ENCODE measurements around the gene KIF1A.

KIF1A gene

DNA sequence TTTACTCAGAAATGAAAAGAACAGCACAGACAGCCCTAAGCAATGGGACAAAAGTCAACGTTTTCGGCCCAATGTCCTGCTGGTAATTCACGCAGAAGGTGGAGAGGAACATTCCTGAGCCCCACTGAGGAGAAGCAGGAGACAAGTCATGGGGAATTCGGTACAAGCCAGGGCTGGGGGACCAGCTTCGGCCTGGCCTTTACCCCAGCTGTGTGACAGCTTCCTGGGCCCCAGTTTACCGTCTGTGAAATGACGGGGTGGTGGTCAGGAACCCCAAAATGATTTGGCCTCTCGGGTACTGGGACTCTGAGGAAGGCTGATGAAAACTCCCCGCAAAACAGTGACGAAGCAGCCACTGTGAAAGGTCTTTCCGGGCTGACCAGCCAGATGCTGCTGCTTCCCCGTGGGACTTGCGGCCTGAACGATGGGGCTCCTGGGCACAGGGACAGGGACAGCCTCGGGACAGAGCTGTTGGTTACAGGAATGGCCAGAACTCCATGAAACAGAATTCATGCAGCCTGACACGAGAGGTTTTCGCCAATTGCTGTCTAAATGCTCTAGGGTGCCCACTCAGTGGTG lies 21.6 kb downstream of the KIF1A start:
- no peak for DNase-seq

DNA sequence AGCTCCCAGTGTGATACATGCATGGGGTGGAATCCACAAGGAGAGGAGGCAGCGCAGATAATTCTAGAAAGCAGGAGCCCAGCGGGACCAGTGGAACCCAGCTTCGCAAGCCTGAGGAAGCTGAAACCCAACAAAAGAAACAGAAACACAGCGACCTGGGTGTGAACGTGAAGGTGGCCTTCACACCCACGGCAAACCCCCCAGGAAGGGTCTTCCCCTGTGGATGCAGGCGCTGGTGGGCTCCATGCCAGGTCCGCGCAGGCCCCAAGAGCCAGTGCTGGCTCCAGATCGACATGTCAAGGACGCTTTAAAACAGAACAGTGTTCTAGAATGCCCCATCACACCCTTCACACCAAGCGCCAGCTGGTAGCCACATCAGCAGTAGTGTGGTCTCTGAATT lies 22.1 kb downstream of the KIF1A start:
- DNase-seq, result no peak

GRCh38 chr2:240797500-240797895 lies 22.5 kb downstream of the KIF1A start:
- no peak for DNase-seq

GRCh38 chr2:240796543-240797499 lies 23.2 kb downstream of the KIF1A start:
- DNase-seq, result no peak

GRCh38 chr2:240795916-240796510 lies 24.0 kb downstream of the KIF1A start:
- no peak for DNase-seq

DNA sequence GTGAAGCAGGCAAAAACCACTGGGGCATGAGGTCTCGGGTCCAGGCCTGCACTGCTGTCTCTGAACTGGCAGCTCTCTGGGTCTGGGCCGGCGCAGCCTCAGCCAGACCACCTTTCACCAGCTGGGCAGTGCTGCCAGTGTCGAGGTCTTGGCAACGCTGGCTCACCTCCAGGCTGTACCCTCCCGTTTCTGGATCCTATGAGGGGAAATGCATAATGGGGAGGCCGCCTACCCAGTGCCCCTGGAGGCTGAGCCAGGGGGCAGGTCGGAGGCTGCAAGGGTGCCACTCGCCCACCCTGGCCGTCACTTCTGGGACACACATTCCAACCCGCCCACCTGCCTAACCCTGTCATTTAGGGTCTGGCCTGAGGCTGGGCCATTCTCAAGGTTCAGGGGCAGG lies 24.6 kb downstream of the KIF1A start:
- DNase-seq, result no peak

DNA sequence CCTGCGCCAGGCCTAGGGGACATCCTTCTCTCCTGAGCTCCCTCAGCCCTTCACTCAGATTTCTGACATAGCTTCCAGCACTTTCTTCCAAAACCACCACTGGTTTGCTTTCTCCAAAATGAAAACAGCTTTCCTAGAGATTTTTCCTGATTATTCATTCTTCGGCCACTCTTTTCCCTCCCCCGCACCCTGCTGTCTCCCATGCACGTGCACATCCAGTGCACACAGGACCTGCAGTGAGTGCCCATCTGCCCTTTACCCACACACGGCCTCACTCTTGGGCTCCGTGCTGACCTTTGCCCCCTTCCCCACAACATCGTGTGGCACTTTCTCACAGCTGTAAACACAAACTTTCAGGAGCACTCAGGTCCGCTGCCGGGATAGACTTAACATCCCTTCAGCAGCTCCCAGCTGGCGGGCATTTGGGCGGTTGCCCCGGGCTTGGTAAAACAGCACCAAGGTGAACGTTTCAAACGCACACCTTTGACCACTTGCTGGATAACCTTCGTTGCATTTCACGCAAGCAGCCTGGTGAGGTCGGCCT lies 25.8 kb downstream of the KIF1A start:
- no peak for DNase-seq

DNA sequence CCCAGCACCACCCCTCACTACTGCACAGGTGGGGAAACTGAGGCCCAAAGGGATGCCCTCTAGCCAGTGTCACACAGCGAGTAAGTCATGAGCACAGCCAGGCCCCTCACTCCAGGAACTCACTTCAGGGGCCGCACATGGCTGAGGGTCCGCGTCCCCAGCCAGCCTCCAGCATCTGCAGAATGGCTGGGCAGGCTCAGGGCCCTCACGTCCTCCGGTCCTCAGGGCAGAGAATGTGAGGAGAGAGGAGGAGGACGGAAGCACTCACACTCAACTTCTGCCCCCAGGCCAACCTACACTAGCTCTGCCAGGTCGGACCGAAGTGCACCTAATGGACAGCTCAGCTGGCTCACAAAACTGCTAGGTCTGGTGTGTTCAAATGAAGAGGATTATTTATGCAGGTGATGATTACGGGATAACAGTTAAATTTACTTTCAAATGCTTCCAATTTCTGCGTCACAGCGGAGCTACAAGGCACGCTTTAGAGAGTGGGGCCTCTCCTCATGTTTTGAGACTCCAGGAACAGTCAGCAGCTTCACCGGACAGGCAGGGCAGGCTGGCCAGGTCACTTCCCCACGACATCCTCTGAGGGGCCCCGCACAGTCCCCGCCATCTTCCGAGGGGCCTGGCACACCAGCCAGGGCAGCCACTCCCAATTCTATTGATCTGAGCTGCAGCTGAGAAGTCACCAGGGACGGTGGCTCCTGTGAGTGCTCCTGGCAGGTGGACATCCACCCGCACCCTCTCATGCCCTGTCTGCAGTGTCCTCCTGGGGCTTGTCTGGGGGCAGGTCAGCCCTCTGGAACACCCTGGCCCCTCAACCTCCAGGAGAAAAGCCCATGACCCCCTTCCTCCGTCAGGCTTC lies 26.5 kb downstream of the KIF1A start:
- DNase-seq, result no peak

- DNase-seq, result peak; percentile 17
These were observed 27.2 kb downstream of the KIF1A start for GRCh38 chr2:240792629-240793312.

DNA sequence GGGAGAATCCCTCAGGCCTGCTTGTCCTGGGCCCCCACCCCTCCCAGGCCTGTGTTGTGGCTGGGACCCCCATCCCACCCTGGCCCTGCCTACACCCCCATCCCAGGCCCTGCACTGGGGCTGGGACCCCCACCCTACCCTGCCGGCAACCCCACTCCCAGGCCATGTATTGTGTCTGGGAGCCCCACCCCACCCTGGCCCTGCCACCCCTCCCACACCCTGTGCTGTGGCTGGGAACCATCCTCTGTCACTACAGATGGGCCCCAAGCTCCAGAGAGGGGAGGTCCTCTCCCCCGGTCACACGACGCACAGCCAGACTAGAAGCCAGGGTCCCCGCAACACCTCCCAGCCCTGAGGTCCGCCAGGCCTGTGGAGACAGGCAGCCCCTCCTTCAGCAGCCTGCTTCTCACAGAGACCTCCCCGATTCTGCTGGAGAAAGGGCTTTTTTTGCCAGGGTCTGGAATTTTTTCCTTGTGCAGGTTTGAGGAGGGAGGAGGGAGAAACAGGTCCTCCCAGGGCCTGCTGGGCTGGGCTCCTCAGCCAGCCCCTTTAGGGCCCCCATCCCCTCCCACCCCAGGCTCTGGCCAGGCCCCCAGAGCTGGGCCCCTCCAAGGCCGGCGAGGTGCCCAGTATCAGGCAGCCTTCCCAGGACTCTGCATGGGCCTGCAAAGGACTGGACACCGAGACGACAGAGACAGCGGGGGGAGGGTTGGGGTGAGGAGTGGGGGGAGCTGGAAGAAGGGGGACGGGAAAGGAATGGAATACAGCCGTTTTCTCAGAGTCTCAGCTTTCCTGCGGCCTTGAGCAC lies 28.0 kb downstream of the KIF1A start:
- DNase-seq, result no peak

DNA sequence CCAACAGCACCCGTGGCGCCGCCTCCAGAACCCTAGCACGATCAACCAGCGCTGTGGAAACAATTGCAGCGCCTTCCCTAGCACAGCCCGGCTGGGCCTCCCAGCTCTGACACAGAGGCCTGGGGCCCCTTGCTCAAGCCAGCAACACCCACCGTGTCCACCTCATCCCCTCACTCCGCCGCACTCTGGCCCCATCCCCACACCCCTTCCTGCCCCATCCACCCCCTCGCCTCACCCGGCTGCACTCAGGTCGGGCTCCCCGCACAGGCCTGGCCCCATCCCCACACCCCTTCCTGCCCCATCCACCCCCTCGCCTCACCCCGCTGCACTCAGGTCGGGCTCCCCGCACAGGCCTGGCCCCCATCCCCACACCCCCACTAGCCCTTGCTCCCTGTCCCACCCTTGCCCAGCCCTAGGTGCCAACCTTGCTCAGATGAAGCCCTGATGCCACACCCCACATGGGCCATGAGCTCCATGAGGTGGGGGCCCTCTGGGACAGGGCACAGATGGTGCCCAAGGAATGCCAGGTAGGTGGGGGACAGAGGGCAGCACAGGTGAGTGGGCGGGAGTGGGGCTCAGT lies 28.7 kb downstream of the KIF1A start:
- no peak for DNase-seq

DNA sequence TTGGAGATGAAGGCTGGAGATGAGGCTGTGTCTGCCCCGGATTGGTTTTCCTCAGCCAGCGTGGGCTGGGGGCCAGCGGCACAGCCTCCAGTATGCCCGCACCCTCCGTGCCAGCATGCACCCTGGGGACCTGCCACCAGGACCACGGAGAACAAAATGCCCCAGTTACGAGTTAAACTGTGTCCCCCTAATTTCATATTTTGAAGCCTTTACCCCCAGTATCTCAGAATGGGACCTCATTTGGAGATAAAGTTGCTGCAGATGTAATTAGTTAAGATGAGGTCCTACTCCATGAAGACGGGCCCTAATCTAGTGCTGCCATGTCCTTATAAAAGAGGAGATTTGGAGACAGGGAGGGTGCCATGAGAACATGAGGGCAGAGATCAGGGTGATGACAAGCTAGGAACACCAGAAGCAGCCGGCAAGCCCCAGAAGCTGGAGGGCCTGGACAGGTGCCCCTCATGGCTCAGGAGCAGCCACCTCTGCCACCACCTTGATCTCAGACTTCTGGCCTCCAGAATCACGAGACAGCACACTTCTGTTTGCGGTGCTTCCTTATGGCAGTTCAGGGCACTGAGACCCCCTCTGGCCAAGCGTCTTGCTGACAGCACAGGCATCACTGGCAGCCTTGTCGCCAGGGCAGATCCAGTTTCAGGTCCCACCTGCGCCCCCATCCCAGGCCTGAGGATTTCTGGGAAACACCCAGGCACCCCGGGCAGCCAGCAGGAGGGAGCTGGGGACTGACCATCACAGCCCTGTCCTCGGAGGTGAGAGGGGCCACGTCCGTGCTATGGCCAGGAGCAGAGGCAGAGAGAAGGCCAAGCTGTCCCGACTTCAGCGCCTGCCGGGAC lies 29.4 kb downstream of the KIF1A start:
- DNase-seq, result no peak

- DNase-seq, result no peak
These were observed 30.3 kb downstream of the KIF1A start for GRCh38 chr2:240789501-240790369.

DNA sequence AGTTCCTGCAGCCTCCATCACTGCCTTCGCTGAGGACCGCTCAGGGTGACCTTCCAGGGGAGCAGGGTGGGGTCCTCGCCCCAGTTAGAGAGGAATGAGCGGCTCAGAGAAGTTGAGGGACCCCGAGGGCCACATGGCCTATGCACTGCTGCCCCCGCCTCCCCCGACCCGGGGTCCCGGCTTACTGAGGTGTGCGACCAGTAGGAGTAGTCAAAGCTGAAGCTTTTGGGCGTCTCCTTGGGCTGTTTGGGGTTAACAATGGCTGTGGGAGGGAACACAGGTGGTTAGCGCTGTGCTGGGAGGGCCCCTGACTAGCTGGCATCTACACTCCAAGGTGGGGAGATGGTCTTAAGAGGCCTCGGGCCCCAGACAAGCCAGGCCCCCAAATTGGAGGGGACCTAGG lies 31.0 kb downstream of the KIF1A start:
- DNase-seq, result no peak

DNA sequence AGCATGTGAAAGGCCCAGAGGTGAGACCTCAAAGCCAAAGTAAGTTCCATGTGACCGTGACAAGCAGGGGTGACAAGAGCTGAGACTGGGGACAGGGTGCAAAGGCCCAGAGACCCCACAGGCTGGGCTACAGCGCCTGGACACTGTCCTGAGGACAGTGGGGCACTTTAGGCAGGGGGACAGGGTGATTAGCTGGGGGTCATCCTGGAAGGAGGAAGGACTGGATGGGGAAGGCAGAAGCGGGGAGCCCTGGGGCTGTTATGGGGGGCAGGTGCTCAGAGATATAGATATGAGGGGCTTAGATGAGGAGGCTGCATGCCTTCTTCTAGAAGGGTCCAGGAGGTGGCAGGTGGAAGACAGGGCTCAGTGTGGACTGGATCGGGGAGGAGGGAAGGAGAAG lies 31.5 kb downstream of the KIF1A start:
- DNase-seq, result no peak

DNA sequence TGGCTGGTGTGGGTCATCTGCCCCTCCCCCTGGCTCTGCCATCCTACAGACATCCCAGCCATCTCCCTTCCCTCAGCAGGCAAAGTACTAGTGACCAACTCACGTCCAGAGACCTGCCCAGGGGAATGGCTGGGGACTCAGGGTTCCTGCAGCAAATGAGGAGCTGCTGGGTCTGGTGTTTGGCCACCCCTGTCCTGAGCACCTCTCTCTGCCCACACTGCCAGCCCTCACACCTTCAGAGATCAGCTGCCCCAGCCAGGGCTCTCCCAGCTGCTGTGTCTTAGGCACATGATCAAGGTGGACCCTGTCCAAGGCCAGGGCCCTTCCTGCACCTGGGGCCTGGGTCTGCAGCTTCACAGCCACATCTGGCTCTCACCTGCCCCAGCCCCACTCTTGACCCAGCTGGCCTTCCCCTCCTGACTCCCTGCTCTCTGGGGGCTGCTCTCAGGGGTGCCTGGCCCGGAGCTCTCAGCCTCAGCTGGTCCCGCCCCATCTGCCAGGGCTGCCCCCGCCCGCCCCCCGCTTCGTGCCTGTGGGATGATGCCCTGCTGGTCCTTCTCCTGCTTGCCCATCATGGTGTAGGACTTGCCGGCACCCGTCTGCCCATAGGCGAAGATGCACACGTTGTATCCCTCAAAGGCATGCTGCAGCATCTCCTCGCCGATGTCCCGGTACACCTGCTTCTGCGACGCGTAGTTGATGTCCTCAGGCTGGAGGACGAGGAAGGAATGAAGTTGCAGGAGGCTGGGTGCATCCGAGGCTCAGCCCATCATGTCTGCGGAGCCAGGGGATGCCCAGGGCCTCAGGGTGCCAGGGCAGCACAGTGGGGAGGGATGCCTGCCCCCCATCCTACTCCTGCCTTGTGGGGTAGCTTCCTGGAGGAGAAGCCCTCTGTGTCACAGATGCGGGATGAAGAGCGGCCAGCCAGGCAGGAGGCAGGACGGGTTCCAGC lies 32.2 kb downstream of the KIF1A start:
- DNase-seq, result no peak

- DNase-seq, result no peak
These were observed 33.1 kb downstream of the KIF1A start for GRCh38 chr2:240786871-240787311.

All from NCI-H82 (cell line).